Gastrocnemius medialis (tissue), 4 donors: ENCODE data around the gene RPA3.

ENCODE experiments used
- CTCF ChIP-seq, 5 experiments: fragments of 450-650 bp in 3 of 5; fragments of 200-600 bp in 2 of 5; sonication (generic) in 2 of 5; IDR thresholded peaks in 4 of 5; conservative IDR thresholded peaks in 1 of 5; 1 replicate in 4 of 5; 2 replicates in 1 of 5; pipeline ENCODE4 v1.5.1; 2016 to 2019; ENCODE audit warnings: antibody characterized with exemption in 5 of 5, mild to moderate bottlenecking in 3 of 5, moderate library complexity in 3 of 5
- POLR2A ChIP-seq, 2 donors: fragments of 450-650 bp; IDR thresholded peaks; one replicate each; pipeline ENCODE4 v1.6.1; 2017; ENCODE audit warnings: antibody characterized with exemption in 2 of 2, mild to moderate bottlenecking in 2 of 2, moderate library complexity in 2 of 2

GRCh38 chr7:7613210-7613609 is 105.2 kb downstream of the RPA3 start:
- TF ChIP-seq CTCF (IDR thresholded peaks at IDR 0.05 in 4 of 5, conservative IDR thresholded peaks at IDR 0.05 in 1 of 5): no peak
- TF ChIP-seq POLR2A (IDR thresholded peaks at IDR 0.05): no peak
